Measurements from ENCODE around the gene CEP135. TPM values are rescaled to one million over a fixed set of nuclear protein-coding genes. Genes with fewer than 3 reads are reported as not detected.
"Not testable (repeated sequence)": the region's sequence is repeated elsewhere in the genome, so short reads cannot be mapped to it uniquely, and the experiment has no call there.

CEP135 gene
- total and polyA plus RNA-seq, 2 donors (not counting 1 experiment from before 2014, with no cell fraction given), result 4.6 to 5.9 TPM

DNA sequence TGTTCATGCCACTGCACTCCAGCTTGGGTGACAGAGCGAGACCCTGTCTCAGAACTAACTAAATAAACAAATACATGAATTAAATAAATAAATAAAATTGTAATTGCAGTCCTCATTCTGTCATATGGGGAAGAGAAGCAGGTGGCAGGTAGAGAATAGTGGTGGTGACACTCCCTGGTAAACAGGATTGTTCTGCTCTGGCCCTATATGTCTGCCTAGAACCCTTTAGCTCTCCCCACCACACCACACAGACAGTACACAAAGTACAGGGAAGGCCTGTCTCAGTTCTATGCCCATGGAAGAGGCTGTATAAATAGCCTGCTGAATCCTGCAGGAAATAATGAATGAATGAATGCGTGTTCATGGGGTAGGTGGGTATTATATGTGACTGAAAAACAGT lies 117.7 kb downstream of the CEP135 start:
- TF ChIP-seq, protein P1, sequence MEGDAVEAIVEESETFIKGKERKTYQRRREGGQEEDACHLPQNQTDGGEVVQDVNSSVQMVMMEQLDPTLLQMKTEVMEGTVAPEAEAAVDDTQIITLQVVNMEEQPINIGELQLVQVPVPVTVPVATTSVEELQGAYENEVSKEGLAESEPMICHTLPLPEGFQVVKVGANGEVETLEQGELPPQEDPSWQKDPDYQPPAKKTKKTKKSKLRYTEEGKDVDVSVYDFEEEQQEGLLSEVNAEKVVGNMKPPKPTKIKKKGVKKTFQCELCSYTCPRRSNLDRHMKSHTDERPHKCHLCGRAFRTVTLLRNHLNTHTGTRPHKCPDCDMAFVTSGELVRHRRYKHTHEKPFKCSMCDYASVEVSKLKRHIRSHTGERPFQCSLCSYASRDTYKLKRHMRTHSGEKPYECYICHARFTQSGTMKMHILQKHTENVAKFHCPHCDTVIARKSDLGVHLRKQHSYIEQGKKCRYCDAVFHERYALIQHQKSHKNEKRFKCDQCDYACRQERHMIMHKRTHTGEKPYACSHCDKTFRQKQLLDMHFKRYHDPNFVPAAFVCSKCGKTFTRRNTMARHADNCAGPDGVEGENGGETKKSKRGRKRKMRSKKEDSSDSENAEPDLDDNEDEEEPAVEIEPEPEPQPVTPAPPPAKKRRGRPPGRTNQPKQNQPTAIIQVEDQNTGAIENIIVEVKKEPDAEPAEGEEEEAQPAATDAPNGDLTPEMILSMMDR (conservative IDR thresholded peaks at IDR 0.05 in 1 of 2, IDR thresholded peaks at IDR 0.05 in 1 of 2; ENCODE audit: low read depth in 1 of 2, low read length in 2 of 2), result no peak
- TF ChIP-seq EZH2 (IDR thresholded peaks at IDR 0.05; ENCODE audit: low read length, missing control alignments), result no peak
- DNase-seq (ENCODE audit: low read depth in 2 of 2), result no peak
- no peaks in the 10 kb centered on the region for H4K20me1 ChIP-seq (ENCODE audit: control insufficient read depth, extremely low read depth, insufficient read depth, low read length)
- H3K9ac ChIP-seq (ENCODE audit: insufficient read depth, low read length), result no peak overlapping the region
- H3K79me2 ChIP-seq (ENCODE audit: control insufficient read depth, insufficient read depth, low read length), result no peaks in the 10 kb centered on the region
- no peaks in the 10 kb centered on the region for H3K9me3 ChIP-seq (ENCODE audit: control insufficient read depth, insufficient read depth, low read depth, low read length)
- H3K4me2 ChIP-seq (ENCODE audit: extremely low read depth, insufficient read depth, low read length), result no peak overlapping the region
- no peaks in the 10 kb centered on the region for H3K27me3 ChIP-seq (ENCODE audit: control insufficient read depth, insufficient read depth, low read length)
- H3K27ac ChIP-seq (ENCODE audit: insufficient read depth, low read length), result no peak overlapping the region
- H2AFZ ChIP-seq (ENCODE audit: low read length), result no peak overlapping the region
- no peaks in the 10 kb centered on the region for H3K36me3 ChIP-seq (ENCODE audit: control insufficient read depth, insufficient read depth, low read length)
- no peak overlapping the region for H3K4me3 ChIP-seq (replicated peaks in 1 of 4; ENCODE audit: control extremely low read depth in 1 of 4, insufficient read depth in 1 of 4, low read depth in 3 of 4, low read length in 4 of 4)
- no peaks in the 10 kb centered on the region for H3K4me1 ChIP-seq (ENCODE audit: control insufficient read depth, extremely low read depth, insufficient read depth, low read length)

GRCh38 chr4:56067826-56068225 lies 119.1 kb downstream of the CEP135 start:
- Histone ChIP-seq H2AFZ (ENCODE audit: low read length) (no peak overlapping the region), H3K4me2 (ENCODE audit: extremely low read depth, insufficient read depth, low read length) (no peak overlapping the region), H3K27ac (ENCODE audit: insufficient read depth, low read length) (no peak overlapping the region), H4K20me1 (ENCODE audit: control insufficient read depth, extremely low read depth, insufficient read depth, low read length) (no peaks in the 10 kb centered on the region), H3K79me2 (ENCODE audit: control insufficient read depth, insufficient read depth, low read length) (no peaks in the 10 kb centered on the region), H3K9ac (ENCODE audit: insufficient read depth, low read length) (no peak overlapping the region), H3K4me3 (replicated peaks in 1 of 4; ENCODE audit: control extremely low read depth in 1 of 4, insufficient read depth in 1 of 4, low read depth in 3 of 4, low read length in 4 of 4) (no peak overlapping the region), H3K27me3 (ENCODE audit: control insufficient read depth, insufficient read depth, low read length) (no peaks in the 10 kb centered on the region), H3K9me3 (ENCODE audit: control insufficient read depth, insufficient read depth, low read depth, low read length) (no peaks in the 10 kb centered on the region), H3K4me1 (ENCODE audit: control insufficient read depth, extremely low read depth, insufficient read depth, low read length) (no peaks in the 10 kb centered on the region), H3K36me3 (ENCODE audit: control insufficient read depth, insufficient read depth, low read length) (no peaks in the 10 kb centered on the region)
- DNase-seq (ENCODE audit: low read depth in 2 of 2), result no peak
- TF ChIP-seq EZH2 (IDR thresholded peaks at IDR 0.05; ENCODE audit: low read length, missing control alignments), result no peak
- TF ChIP-seq, protein P1 (conservative IDR thresholded peaks at IDR 0.05 in 1 of 2, IDR thresholded peaks at IDR 0.05 in 1 of 2; ENCODE audit: low read depth in 1 of 2, low read length in 2 of 2), result no peak

DNA sequence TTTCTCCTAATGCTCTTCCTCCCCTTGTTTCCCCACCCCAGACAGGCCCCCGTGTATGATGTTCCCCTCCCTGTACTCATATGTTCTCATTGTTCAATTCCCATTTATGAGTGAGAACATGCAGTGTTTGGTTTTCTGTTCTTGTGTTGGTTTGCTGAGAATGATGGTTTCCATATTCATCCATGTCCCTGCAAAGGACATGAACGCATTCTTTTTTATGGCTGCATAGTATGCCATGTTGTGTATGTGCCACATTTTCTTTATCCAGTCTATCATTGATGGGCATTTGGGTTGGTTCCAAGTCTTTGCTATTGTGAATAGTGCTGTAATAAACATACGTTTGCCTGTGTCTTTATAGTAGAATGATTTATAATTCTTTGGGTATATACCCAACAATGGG lies 124.0 kb downstream of the CEP135 start:
- H3K9ac ChIP-seq (ENCODE audit: insufficient read depth, low read length); H3K4me3 ChIP-seq (replicated peaks in 1 of 4; ENCODE audit: control extremely low read depth in 1 of 4, insufficient read depth in 1 of 4, low read depth in 3 of 4, low read length in 4 of 4); H3K79me2 ChIP-seq (ENCODE audit: control insufficient read depth, insufficient read depth, low read length); H3K27me3 ChIP-seq (ENCODE audit: control insufficient read depth, insufficient read depth, low read length); H3K4me1 ChIP-seq (ENCODE audit: control insufficient read depth, extremely low read depth, insufficient read depth, low read length); H3K4me2 ChIP-seq (ENCODE audit: extremely low read depth, insufficient read depth, low read length); H3K36me3 ChIP-seq (ENCODE audit: control insufficient read depth, insufficient read depth, low read length); H3K9me3 ChIP-seq (ENCODE audit: control insufficient read depth, insufficient read depth, low read depth, low read length); H2AFZ ChIP-seq (ENCODE audit: low read length); H3K27ac ChIP-seq (ENCODE audit: insufficient read depth, low read length); DNase-seq (ENCODE audit: low read depth in 2 of 2); H4K20me1 ChIP-seq (ENCODE audit: control insufficient read depth, extremely low read depth, insufficient read depth, low read length): not testable (repeated sequence)

Measured in fibroblast of lung (primary cell).